Activated T-helper 1 cell treated with anti-CD3 and anti-CD28 coated beads, Interleukin-12 subunit alpha, Interleukin-12 subunit beta, Interleukin-2, Interleukin-4 antibody, amounts not matched to agents 30 ng/mL and 10 ng/mL and 1 ng/mL, durations not matched to agents 14 hours and 24 hours and 36 hours (primary cell): ENCODE measurements around the gene PARD6A. TPM values are rescaled to one million over a fixed set of nuclear protein-coding genes. Genes with fewer than 3 reads are reported as not detected.

Source experiments
- DNase-seq: peaks from one replicate; pipeline ENCODE4 v3.0.0; 2021; ENCODE audit warnings: low spot score
- H3K27ac Mint-ChIP-seq: one replicate; pipeline ENCODE4 v1.8.0; 2021; ENCODE audit warnings: mild to moderate bottlenecking, mixed read lengths
- H3K27me3 Mint-ChIP-seq: one replicate; pipeline ENCODE4 v1.8.0; 2022; ENCODE audit warnings: mild to moderate bottlenecking, moderate library complexity, mixed read lengths; ENCODE audit not compliant: insufficient read depth
- H3K36me3 Mint-ChIP-seq: one replicate; pipeline ENCODE4 v1.8.0; 2021; ENCODE audit warnings: low read depth, mixed read lengths
- H3K4me1 Mint-ChIP-seq: one replicate; pipeline ENCODE4 v1.8.0; 2021; ENCODE audit warnings: low read depth, mixed read lengths
- H3K4me3 Mint-ChIP-seq: one replicate; pipeline ENCODE4 v1.8.0; 2021; ENCODE audit warnings: mild to moderate bottlenecking, moderate library complexity, mixed read lengths
- H3K9me3 Mint-ChIP-seq: one replicate; pipeline ENCODE4 v1.8.0; 2021; ENCODE audit warnings: mixed read lengths
- intact Hi-C: fragments of 100-400 bp; cut with micrococcal nuclease; formaldehyde crosslinking; loops from one replicate; pipeline ENCODE4 v1.15.1; 2024
- total RNA-seq: library from RNA; stranded (reverse); gene quantifications from 2 replicates; pipeline ENCODE4 v1.2.3, GENCODE V29; 2022

The PARD6A gene
- total RNA-seq, 1 donor from 2014 or later: 13.4 TPM

GRCh38 chr16:67657751-67658518 is 2.8 kb upstream of the PARD6A start:
- Mint-ChIP-seq H3K4me1 (peaks cover 15% of the 10 kb centered on the region), H3K27me3 (no peaks in the 10 kb centered on the region), H3K9me3 (no peaks in the 10 kb centered on the region), H3K36me3 (peaks cover 10% of the 10 kb centered on the region), H3K27ac (no peak overlapping the region), H3K4me3 (peak overlapping the region; percentile 92)
- no peak for DNase-seq
- intact Hi-C loops: no loop called here

GRCh38 chr16:67658849-67659674 is 1.7 kb upstream of the PARD6A start:
- intact Hi-C loops: no loop called here
- peaks cover 10% of the 10 kb centered on the region for H3K36me3 Mint-ChIP-seq
- no peaks in the 10 kb centered on the region for H3K27me3 Mint-ChIP-seq
- peaks cover 16% of the 10 kb centered on the region for H3K4me1 Mint-ChIP-seq
- peak overlapping the region; percentile 82 for H3K27ac Mint-ChIP-seq
- H3K9me3 Mint-ChIP-seq: no peaks in the 10 kb centered on the region
- no peak for DNase-seq
- H3K4me3 Mint-ChIP-seq: peak overlapping the region; percentile 92

GRCh38 chr16:67659675-67660563 is 841 bp upstream of the PARD6A start, which contains the start of gene ACD:
Gene ACD, minus strand, starts transcription at chr16:67660260. Its CDS starts 40 bp downstream, at chr16:67660220.
- peak; percentile 94 for DNase-seq
- intact Hi-C loops: loop anchor here (1.0 to 5.0 kb wide), 12 partner anchors 8 to 433 kb away; partner anchors contain the start of genes ATP6V0D1, CARMIL2, CTCF and GFOD2
- Mint-ChIP-seq H3K36me3 (peaks cover 6% of the 10 kb centered on the region), H3K4me1 (peaks cover 20% of the 10 kb centered on the region), H3K27ac (peak within 1 kb of the TSS; percentile 97), H3K27me3 (no peaks in the 10 kb centered on the region), H3K4me3 (peak within 1 kb of the TSS; percentile 92), H3K9me3 (no peaks in the 10 kb centered on the region)

GRCh38 chr16:67661101-67661761 is 471 bp downstream of the PARD6A start:
- H3K27ac Mint-ChIP-seq: peak overlapping the region; percentile 86
- DNase-seq: no peak
- no peaks in the 10 kb centered on the region for H3K36me3 Mint-ChIP-seq
- H3K4me3 Mint-ChIP-seq: peak overlapping the region; percentile 90
- intact Hi-C loops: loop anchor here (2.0 to 5.0 kb wide), 4 partner anchors 114 to 434 kb away; partner anchors contain the start of genes THAP11 and TMEM208
- H3K4me1 Mint-ChIP-seq: peaks cover 20% of the 10 kb centered on the region
- H3K9me3 Mint-ChIP-seq: no peaks in the 10 kb centered on the region
- no peaks in the 10 kb centered on the region for H3K27me3 Mint-ChIP-seq

- Mint-ChIP-seq H3K27ac (peak overlapping the region; percentile 86), H3K4me1 (peaks cover 20% of the 10 kb centered on the region), H3K9me3 (no peaks in the 10 kb centered on the region), H3K27me3 (no peaks in the 10 kb centered on the region), H3K4me3 (peak overlapping the region; percentile 90), H3K36me3 (no peaks in the 10 kb centered on the region)
- DNase-seq: no peak
- intact Hi-C loops: loop anchor here (2.0 to 5.0 kb wide), 4 partner anchors 115 to 435 kb away; partner anchors contain the start of genes THAP11 and TMEM208
Measured at GRCh38 chr16:67661886-67662652, 1.3 kb downstream of the PARD6A start.

GRCh38 chr16:67662653-67663010 is 1.9 kb downstream of the PARD6A start:
- Mint-ChIP-seq H3K27me3 (no peaks in the 10 kb centered on the region), H3K4me1 (peaks cover 20% of the 10 kb centered on the region), H3K27ac (no peak overlapping the region), H3K36me3 (no peaks in the 10 kb centered on the region), H3K4me3 (no peak overlapping the region), H3K9me3 (no peaks in the 10 kb centered on the region)
- DNase-seq: no peak
- intact Hi-C loops: loop anchor here (5.0 kb wide), 1 partner anchor 435 kb away; the partner anchor contains the start of gene TMEM208

GRCh38 chr16:67663151-67663876 is 2.6 kb downstream of the PARD6A start:
- H3K36me3 Mint-ChIP-seq: no peaks in the 10 kb centered on the region
- H3K4me1 Mint-ChIP-seq: peaks cover 20% of the 10 kb centered on the region
- H3K4me3 Mint-ChIP-seq: peak overlapping the region; percentile 33
- no peaks in the 10 kb centered on the region for H3K9me3 Mint-ChIP-seq
- no peak overlapping the region for H3K27ac Mint-ChIP-seq
- no peak for DNase-seq
- H3K27me3 Mint-ChIP-seq: no peaks in the 10 kb centered on the region
- intact Hi-C loops: loop anchor here (5.0 kb wide), 1 partner anchor 436 kb away; the partner anchor contains the start of gene TMEM208

- no peak for DNase-seq
- H3K27me3 Mint-ChIP-seq: no peaks in the 10 kb centered on the region
- no peaks in the 10 kb centered on the region for H3K9me3 Mint-ChIP-seq
- H3K36me3 Mint-ChIP-seq: no peaks in the 10 kb centered on the region
- intact Hi-C loops: loop anchor here (5.0 kb wide), 1 partner anchor 437 kb away; the partner anchor contains the start of gene TMEM208
- H3K4me3 Mint-ChIP-seq: no peak overlapping the region
- peaks cover 14% of the 10 kb centered on the region for H3K4me1 Mint-ChIP-seq
- no peak overlapping the region for H3K27ac Mint-ChIP-seq
Measured at GRCh38 chr16:67663877-67664222, 3.1 kb downstream of the PARD6A start.

GRCh38 chr16:67664258-67664657 is 3.5 kb downstream of the PARD6A start:
- H3K4me1 Mint-ChIP-seq: peaks cover 11% of the 10 kb centered on the region
- no peaks in the 10 kb centered on the region for H3K36me3 Mint-ChIP-seq
- no peak for DNase-seq
- intact Hi-C loops: loop anchor here (5.0 kb wide), 1 partner anchor 437 kb away; the partner anchor contains the start of gene TMEM208
- no peak overlapping the region for H3K27ac Mint-ChIP-seq
- H3K27me3 Mint-ChIP-seq: no peaks in the 10 kb centered on the region
- no peaks in the 10 kb centered on the region for H3K9me3 Mint-ChIP-seq
- H3K4me3 Mint-ChIP-seq: no peak overlapping the region

GRCh38 chr16:67664871-67665270 is 4.1 kb downstream of the PARD6A start:
- Mint-ChIP-seq H3K9me3 (no peaks in the 10 kb centered on the region), H3K4me3 (no peak overlapping the region), H3K27me3 (no peaks in the 10 kb centered on the region), H3K36me3 (no peaks in the 10 kb centered on the region), H3K4me1 (peaks cover 11% of the 10 kb centered on the region), H3K27ac (no peak overlapping the region)
- intact Hi-C loops: loop anchor here (5.0 kb wide), 1 partner anchor 438 kb away; the partner anchor contains the start of gene TMEM208
- DNase-seq: no peak

GRCh38 chr16:67665598-67665997 is 4.8 kb downstream of the PARD6A start:
- H3K27ac Mint-ChIP-seq: no peak overlapping the region
- H3K36me3 Mint-ChIP-seq: no peaks in the 10 kb centered on the region
- H3K27me3 Mint-ChIP-seq: no peaks in the 10 kb centered on the region
- H3K4me1 Mint-ChIP-seq: peaks cover 11% of the 10 kb centered on the region
- H3K4me3 Mint-ChIP-seq: peak overlapping the region; percentile 77
- H3K9me3 Mint-ChIP-seq: no peaks in the 10 kb centered on the region
- DNase-seq: no peak
- intact Hi-C loops: no loop called here
